ENCODE data around the gene FAM24B. TPM values are rescaled to one million over a fixed set of nuclear protein-coding genes. Genes with fewer than 3 reads are reported as not detected.

Gene FAM24B
- total and polyA plus RNA-seq, 7 donors: 0.46 to 1.1 (median 0.93) TPM; not detected in 1

DNA sequence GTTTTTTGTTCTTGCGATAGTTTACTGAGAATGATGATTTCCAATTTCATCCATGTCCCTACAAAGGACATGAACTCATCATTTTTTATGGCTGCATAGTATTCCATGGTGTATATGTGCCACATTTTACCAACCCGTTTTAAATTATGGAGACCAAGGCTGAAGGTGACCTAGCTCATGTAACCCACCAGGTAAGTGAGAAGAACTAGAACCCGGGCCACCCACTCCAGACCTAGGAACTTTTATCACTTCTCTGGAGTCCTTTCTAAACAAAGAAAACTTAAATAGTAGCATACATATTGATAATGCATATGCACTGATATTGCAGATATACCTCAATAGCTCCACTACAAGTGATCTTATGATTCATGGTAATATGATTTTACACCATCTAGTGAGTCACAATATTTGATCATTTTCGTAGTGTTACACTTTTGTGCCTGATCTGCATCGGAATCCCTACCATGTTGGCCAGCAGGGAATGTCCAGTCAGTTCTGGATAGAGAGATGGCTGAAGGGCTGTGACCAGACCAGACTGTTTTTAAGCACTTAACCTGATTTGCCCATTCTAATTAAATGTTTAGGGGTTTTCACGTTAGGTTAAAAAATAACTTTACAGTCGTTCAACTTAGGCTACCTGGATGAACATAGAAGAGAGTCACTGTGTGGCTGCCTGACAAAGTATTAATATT lies 49.0 kb downstream of the FAM24B start:
- Histone ChIP-seq H3K36me3 (ENCODE audit: insufficient read depth in 1 of 2, low read depth in 1 of 2) (peaks cover 0 to 6% of the 10 kb centered on the region in 2 donors), H3K27me3 (ENCODE audit: insufficient read depth in 3 of 3, low read length in 2 of 3) (no peaks in the 10 kb centered on the region), H3K4me3 (no peak overlapping the region), H3K4me1 (no peaks in the 10 kb centered on the region), H3K9me3 (no peaks in the 10 kb centered on the region), H3K27ac (no peak overlapping the region)
- TF ChIP-seq, protein P1, sequence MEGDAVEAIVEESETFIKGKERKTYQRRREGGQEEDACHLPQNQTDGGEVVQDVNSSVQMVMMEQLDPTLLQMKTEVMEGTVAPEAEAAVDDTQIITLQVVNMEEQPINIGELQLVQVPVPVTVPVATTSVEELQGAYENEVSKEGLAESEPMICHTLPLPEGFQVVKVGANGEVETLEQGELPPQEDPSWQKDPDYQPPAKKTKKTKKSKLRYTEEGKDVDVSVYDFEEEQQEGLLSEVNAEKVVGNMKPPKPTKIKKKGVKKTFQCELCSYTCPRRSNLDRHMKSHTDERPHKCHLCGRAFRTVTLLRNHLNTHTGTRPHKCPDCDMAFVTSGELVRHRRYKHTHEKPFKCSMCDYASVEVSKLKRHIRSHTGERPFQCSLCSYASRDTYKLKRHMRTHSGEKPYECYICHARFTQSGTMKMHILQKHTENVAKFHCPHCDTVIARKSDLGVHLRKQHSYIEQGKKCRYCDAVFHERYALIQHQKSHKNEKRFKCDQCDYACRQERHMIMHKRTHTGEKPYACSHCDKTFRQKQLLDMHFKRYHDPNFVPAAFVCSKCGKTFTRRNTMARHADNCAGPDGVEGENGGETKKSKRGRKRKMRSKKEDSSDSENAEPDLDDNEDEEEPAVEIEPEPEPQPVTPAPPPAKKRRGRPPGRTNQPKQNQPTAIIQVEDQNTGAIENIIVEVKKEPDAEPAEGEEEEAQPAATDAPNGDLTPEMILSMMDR (IDR thresholded peaks at IDR 0.05): no peak
- ATAC-seq (no peak), DNase-seq (no peak)
- intact Hi-C loops (cut with DNase I): no loop called here
- WGBS, 3 donors: 92 to 93% (median 92%) methylated on average over 6 of the region's 7 CpGs

DNA sequence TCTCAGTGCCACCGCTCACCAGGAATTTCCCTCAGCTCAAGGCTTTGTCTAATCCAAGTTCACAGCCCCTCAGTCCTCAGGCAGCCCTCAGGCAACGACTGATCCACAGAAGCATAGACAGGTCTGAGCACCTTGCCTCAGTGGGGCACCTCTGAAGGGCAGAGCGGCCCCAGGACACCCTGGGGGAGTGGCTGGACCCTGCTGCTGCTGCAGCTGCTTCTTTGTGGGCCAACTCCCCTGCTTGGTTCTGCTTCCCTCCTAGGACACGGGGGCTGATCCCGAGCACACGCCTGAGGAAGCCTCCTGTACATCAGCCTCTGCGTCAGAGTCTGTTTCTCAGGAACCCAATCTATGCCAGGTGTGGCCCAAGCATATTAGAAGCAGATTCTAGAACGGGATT lies 49.9 kb downstream of the FAM24B start:
- Histone ChIP-seq H3K27me3 (ENCODE audit: insufficient read depth in 3 of 3, low read length in 2 of 3) (no peaks in the 10 kb centered on the region), H3K4me3 (no peak overlapping the region), H3K36me3 (ENCODE audit: insufficient read depth in 1 of 2, low read depth in 1 of 2) (peaks cover 0 to 6% of the 10 kb centered on the region in 2 donors), H3K4me1 (no peaks in the 10 kb centered on the region), H3K9me3 (no peaks in the 10 kb centered on the region), H3K27ac (no peak overlapping the region)
- DNase-seq: no peak
- intact Hi-C loops (cut with DNase I): no loop called here
- no peak for ATAC-seq
- WGBS, 3 donors: 74 to 78% (median 75%) methylated on average over 8 of the region's 8 CpGs
- TF ChIP-seq, protein P1 (IDR thresholded peaks at IDR 0.05): no peak

DNA sequence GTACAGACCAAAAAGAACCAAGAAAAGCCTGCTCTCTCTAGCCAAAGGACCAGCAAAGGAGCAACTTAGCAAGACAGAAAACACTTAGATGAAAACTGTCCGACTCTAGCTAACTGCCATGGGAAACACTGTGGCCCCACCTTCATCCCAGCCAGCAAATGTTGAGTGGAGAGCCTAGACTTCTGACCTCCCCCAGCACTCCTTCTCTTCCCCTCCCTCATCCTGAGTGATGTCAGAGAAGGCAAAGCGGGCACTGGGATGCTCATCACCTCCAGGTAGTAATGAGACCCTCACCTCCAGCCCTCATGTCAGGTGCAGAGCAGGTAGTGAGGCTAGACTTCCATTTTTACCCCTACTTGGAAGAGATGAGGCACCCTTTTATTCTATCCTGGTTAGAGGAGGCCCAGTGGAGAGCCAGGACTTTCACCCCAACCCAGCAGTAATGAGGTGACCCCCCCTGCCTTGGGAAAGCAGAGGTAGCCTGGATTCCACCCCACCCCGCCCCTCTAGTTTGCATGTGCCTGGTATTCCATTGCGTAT lies 50.6 kb downstream of the FAM24B start:
- ATAC-seq (no peak), DNase-seq (no peak)
- TF ChIP-seq, protein P1 (IDR thresholded peaks at IDR 0.05): no peak
- Histone ChIP-seq H3K27ac (no peak overlapping the region), H3K36me3 (ENCODE audit: insufficient read depth in 1 of 2, low read depth in 1 of 2) (peaks cover 0 to 6% of the 10 kb centered on the region in 2 donors), H3K27me3 (ENCODE audit: insufficient read depth in 3 of 3, low read length in 2 of 3) (no peaks in the 10 kb centered on the region), H3K4me1 (no peaks in the 10 kb centered on the region), H3K9me3 (no peaks in the 10 kb centered on the region), H3K4me3 (no peak overlapping the region)
- intact Hi-C loops (cut with DNase I): no loop called here
- 83 to 85% (median 84%) methylated on average over 4 of the region's 4 CpGs for WGBS, 3 donors

DNA sequence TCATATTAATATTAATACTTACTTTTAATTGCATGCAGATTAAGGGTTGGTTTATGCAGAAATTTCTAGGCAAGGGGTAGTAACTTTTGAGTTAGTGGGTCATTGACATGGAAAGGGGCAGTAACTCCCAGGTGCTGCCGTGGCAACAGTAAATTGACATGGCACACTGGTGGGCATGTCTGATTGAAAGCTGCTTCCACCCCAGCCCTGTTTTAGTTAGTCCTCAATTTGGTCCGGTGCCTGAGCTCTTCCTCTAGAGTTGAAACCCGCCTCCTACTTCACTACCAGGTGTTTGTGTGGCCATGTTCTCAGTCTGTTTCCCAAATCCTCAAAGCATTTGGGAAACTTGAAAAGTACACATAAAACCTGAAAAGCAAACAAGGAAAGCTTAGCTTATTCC lies 52.1 kb downstream of the FAM24B start:
- Histone ChIP-seq H3K36me3 (ENCODE audit: insufficient read depth in 1 of 2, low read depth in 1 of 2) (peaks cover 0 to 6% of the 10 kb centered on the region in 2 donors), H3K27ac (no peak overlapping the region), H3K27me3 (ENCODE audit: insufficient read depth in 3 of 3, low read length in 2 of 3) (peaks cover 0 to 4% (median 0%) of the 10 kb centered on the region in 3 donors), H3K4me1 (no peaks in the 10 kb centered on the region), H3K4me3 (no peak overlapping the region), H3K9me3 (no peaks in the 10 kb centered on the region)
- ATAC-seq (no peak), DNase-seq (no peak)
- WGBS, 3 donors: 83 to 88% (median 84%) methylated on average over 3 of the region's 3 CpGs
- TF ChIP-seq, protein P1 (IDR thresholded peaks at IDR 0.05): no peak
- intact Hi-C loops (cut with DNase I): no loop called here
